NOMO-1 (cell line): ENCODE measurements around the gene FBXO2.

Experiments used
- DNase-seq, 2 experiments: peaks; one replicate each; lab custom pipeline; 2025; ENCODE audit not compliant: unreplicated experiment in 2 of 2; lab: John Stamatoyannopoulos, UW

Gene FBXO2

DNA sequence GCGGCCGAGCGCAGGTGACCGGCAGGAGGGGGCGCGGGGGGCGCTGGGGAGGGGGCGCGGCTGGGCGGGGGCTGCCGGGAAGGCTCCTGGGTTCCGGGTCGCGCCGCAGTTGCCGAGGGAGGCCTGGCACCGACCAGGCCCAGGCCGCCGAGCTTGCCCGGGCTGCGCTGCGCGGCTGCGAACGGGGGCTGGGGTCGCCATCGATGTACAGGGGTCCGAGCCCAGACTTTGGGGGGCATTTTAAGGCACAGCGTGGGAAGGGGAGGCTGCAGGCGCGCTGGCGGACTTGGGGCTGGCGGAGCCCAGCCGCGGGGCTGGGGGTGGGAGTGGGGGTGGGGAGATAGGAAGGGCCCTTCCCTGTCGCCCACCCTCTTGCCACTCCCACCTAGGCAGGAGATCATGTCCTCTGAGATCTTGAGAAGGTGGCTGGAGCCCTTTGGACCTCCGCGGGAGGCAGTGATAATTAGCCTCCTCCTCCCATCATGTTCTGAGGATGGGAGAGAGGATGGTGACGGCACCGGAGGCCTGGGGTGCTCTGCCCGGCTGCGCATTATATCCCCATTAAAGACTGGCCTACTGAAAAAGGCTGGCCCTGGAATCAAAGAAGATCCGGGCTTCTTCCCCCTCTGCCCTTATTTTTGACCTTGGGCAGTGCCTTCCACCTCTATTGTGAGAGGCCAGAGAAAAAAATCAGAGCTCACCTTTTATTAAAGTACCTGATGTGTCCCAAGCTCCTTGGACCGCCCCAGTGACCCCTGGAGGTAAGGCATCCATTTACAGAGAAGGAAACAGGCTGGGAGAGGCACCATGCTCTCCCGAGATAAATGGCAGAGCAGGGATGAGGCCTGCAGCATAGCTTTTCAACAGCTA, 945 bp upstream of the FBXO2 start:
- no peak for DNase-seq

GRCh38 chr1:11653861-11654136, 430 bp downstream of the FBXO2 start:
- no peak for DNase-seq

DNA sequence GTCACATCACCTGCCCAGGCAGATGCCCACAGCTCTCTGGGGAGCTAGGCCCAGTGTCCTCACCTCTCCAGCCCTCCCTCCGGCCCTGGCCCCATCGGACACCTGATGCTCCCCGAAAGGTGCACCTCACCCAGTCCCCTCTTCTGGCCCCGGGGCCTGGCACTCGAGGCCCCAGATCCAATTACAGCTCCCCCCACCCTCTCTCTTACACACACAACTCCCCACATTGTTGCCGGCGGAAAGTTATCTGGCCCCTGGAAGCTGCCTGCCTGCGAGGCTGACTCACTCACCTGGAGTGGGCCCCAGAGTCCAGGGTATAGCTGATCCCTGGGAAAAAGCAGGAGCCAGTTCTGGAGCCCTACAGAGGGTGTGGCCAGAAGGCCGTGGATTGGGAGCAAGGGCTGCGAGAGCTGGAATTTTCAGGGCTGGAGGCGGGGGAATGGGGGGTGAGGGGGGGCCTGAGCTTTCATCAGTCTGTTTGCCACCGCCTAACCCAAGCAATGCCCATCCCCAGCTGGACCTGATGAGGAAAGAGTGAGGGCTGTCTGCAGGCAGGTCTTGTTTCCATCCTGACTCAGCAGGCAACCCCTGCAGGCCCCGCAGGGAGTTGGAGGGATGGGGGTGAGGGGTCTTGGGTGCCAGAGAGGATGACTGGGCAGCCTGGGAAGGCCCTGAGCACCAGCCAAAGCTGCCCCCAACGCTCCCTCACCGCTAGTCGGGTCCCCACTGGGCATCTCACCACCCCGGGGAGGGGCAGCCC, 948 bp downstream of the FBXO2 start:
- no peak for DNase-seq

DNA sequence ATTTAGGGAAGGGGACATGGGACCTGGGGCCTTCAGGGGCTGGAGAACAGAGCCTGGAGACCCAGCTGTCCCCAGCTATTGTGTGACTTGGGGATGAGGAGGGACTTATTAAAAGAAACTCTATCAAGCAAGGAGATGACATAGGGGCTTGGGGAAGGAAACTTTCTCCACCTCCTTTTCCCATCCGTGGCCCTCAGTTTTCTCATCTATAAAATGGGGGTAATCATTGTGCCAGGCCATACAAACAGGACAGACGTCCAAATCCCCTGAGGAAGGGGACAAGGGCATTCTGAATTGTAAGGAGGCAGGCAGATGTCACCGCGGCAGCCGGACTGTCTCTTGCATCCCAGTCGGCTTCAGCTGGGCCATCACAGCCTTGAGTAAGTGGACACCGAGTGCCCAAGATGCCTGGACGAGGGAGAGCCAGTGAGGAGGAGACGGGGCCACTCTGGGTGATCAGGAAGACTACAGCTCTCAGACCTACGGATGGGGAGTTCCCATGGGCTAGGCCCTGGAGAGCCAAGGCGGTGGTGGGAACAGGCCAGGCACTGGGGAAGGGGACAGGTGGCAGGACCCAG, 1.9 kb downstream of the FBXO2 start:
- DNase-seq: no peak

DNA sequence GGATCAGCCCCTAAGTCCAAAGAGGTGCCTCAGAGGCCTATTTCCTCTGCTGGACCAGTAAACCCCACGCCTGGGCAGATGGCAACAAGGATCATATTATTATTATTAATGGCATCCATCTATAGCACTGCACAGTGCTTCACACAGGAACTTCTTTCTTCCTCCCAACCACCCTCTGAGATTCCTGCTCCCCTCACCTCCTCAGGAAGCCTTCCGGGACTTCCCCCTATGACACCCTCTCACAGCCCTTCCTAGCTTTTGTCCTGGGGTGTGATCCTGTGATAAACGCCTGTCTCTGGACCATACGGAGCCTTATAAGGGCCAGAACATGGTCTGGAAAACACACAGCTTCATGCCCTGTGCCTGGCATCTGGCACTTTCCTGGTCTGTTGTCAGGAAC, 3.2 kb downstream of the FBXO2 start:
- no peak for DNase-seq

- DNase-seq: peak; percentile 81 to 87
Measured at GRCh38 chr1:11650331-11650991, 3.8 kb downstream of the FBXO2 start.

- DNase-seq: no peak
Measured at GRCh38 chr1:11649624-11650330, 4.5 kb downstream of the FBXO2 start.

- no peak for DNase-seq
Measured at GRCh38 chr1:11649237-11649623, 5.0 kb downstream of the FBXO2 start.

GRCh38 chr1:11648732-11649158, 5.5 kb downstream of the FBXO2 start:
- DNase-seq: no peak

DNA sequence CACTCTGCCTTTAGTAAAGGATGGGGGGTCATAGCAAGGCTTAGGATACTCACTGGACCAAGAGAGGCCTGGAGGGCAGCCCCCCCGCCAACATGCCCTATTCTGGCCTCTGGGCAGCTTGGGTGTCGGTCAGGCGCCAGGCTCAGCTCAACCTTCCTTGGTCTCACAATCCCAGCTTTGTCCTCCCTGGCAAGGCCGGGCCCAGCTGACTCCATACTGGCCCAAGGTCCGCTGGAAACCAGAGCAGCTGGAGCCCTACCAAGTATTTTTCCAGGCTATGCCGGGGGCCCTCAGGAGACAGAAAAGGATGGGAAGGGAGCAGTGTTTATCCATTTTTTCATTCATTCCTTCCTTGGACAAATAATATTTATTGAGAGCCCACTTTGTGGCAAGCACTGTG, 6.2 kb downstream of the FBXO2 start:
- DNase-seq: no peak

GRCh38 chr1:11647333-11647732, 6.9 kb downstream of the FBXO2 start:
- no peak for DNase-seq

DNA sequence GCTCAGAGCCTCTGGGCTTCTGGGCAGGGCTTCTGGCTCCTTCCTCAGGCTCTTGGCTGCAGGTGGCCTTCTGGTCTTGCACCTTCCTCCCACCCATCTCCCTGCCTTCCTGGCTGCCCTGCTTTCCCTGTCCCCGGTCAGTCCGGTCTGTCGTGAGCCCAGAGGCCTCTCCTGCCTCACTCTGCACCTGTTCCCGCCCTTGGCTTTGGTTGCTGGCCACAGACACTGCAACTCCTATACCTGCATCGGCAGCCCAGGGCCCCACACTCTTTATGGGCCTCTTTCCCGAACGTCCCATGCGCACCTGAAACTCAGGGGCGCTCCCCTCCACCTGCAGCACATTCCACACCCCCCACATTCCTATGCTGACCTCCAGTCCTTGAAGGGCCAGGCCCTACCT, 7.9 kb downstream of the FBXO2 start:
- DNase-seq: no peak

- DNase-seq: peak; percentile 38 to 71
Measured at GRCh38 chr1:11645670-11646265, 8.5 kb downstream of the FBXO2 start.

DNA sequence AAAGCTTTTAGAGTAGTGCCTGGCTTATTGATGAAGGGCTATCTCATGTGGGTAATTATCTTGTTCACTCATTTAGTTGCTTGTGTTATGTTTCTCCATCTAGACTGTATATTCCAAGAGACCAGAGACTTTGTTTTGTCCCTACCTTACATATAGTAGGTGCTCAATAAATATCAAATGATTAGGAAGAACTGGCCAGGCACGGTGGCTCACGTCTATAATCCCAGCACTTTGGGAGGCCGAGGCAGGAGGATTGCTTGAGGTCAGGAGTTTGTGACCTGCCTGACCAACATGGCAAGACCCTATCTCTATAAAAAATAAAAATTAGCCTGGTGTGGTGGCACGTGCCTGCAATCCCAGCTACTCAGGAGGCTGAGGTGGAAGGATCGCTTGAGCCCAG, 9.0 kb downstream of the FBXO2 start:
- no peak for DNase-seq

- no peak for DNase-seq
Measured at GRCh38 chr1:11643782-11644181, 10.4 kb downstream of the FBXO2 start.

DNA sequence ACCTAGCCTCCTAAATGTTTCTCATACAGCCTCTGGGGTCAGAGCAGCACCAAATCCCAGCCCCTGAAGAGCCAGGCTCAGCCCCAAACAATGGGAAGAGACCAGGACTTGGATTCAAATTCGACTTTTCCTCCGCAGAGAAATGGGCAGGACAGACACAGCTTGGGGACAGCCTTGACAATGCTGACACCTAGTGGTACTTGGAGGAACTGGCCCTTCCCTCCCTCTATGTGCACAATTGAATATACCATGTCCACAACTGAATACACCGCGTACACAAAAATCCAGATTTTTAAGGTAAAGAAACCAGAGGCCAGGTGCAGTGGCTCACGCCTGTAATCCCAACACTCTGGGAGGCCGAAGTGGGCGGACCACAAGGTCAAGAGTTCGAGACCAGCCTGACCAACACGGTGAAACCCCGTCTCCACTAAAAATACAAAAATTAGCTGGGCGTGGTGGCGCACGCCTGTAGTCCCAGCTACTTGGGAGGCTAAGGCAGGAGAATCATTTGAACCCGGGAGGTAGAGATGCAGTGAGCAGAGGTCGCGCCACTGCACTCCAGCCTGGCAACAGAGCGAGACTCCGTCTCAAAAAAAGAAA, 11.7 kb downstream of the FBXO2 start:
- DNase-seq: peak; percentile 29 to 47

DNA sequence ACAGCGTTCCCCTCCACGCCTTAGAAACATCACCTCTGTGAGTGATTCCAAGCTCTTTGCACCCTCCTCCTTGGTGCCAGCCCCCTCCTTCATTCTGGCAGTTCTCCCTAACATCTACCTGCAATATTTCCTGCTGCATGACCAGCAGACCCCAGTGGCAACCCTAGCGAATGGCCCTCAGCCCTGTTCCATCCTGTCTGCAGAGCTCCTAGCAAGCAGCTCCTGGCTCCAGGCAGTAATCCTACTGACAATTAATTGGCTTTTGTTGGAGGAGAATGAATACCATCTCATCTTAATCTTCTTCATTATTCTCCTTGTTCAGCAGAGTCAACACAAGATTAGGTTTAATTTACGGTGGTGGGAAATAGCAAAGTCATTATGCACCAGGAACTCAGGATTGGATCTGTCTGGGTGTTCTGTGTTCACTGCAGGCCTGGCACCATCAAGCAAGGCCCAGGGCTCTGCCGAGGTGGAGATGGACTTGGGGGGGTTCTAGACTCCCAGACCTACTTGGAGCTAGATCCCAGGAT, 12.4 kb downstream of the FBXO2 start:
- DNase-seq: no peak

DNA sequence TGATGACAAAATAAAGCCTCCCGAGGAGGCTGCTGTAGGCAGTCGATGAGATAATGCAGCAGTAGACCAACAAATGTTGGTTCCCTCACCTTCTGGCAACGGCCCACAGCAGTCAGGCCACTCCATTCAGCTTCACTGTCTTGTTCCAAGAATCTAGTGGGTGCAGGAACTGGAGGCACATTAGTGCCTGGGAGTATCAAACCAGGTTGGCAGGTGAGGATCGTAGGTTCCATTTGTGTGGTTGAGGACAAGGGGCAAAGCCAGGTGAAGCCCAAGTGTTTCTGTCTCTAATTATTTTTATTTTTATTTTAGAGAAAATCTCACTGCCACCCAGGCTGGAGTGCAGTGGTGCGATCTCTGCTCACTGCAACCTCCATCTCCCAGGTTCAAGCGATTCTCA, 13.3 kb downstream of the FBXO2 start:
- no peak for DNase-seq

GRCh38 chr1:11640101-11640500, 14.1 kb downstream of the FBXO2 start:
- no peak for DNase-seq

DNA sequence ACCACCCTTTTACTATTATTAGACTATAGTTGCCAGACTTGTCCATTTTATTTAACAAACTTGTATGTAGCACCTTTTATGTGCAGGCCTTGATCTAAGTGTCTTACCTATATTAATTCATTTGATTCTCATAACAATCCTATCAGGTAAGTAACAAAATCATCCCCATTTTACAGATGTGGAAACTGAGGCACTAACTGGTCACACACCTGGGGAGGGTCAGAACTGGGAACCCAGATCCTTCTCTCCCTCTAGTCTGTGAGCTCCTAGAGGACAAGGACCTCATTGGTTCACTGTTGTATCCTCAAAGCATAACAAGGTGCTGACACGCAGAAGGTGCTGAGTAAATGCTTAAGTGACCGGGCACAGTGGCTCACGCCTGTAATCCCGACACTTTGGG, 14.9 kb downstream of the FBXO2 start:
- DNase-seq: no peak
